GM13976 (cell line): ENCODE results near the gene DPP6.

Source experiments
- DNase-seq: peaks from one replicate; pipeline ENCODE4 v3.0.0; 2012; ENCODE audit warnings: low spot score
- in situ Hi-C: fragments of 300-500 bp; cut with MboI; formaldehyde crosslinking; loops from one replicate; pipeline ENCODE4 v1.12.0; 2022; ENCODE audit warnings: low sequenced_read_pairs, mixed read lengths, inconsistent platforms; ENCODE audit not compliant: unreplicated experiment
- TF ChIP-seq, protein P1 (sequence below): IDR thresholded peaks from 2 replicates; pipeline ENCODE4 v1.5.1; 2012; ENCODE audit warnings: borderline replicate concordance, mild to moderate bottlenecking; ENCODE audit not compliant: insufficient read depth; ENCODE audit errors: extremely low read depth, missing control alignments, control extremely low read depth

Gene DPP6

DNA sequence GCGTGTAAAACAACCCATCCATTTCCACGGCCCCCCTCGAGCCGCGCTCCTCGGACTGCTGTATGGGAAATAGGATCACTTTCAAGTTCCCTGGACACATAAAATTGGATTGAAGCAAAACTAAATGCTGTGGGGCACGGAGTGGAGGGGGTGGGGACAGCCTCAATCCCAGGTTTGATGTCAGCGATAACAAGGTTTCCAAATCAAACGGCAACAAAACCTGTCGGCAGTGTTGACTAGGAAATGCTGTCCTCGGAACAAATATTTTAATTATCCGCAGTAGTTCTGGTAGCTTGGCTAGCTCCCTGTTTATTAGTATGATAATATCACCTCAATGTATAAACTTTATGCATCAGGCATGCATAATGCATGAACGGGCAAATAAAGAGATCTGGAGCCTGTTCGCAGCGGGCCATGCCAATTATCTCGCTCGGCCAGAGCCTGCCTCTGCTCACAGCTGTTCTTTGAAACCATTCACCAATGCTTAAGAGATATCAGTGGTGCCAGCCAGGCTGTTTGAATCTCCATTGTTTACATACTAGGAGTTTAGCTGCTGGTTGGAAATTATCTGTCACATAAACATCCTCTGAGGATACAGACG, 789.6 kb downstream of the DPP6 start:
- in situ Hi-C loops: no loop called here
- no peak for DNase-seq
- TF ChIP-seq, protein P1, sequence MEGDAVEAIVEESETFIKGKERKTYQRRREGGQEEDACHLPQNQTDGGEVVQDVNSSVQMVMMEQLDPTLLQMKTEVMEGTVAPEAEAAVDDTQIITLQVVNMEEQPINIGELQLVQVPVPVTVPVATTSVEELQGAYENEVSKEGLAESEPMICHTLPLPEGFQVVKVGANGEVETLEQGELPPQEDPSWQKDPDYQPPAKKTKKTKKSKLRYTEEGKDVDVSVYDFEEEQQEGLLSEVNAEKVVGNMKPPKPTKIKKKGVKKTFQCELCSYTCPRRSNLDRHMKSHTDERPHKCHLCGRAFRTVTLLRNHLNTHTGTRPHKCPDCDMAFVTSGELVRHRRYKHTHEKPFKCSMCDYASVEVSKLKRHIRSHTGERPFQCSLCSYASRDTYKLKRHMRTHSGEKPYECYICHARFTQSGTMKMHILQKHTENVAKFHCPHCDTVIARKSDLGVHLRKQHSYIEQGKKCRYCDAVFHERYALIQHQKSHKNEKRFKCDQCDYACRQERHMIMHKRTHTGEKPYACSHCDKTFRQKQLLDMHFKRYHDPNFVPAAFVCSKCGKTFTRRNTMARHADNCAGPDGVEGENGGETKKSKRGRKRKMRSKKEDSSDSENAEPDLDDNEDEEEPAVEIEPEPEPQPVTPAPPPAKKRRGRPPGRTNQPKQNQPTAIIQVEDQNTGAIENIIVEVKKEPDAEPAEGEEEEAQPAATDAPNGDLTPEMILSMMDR: no peak

DNA sequence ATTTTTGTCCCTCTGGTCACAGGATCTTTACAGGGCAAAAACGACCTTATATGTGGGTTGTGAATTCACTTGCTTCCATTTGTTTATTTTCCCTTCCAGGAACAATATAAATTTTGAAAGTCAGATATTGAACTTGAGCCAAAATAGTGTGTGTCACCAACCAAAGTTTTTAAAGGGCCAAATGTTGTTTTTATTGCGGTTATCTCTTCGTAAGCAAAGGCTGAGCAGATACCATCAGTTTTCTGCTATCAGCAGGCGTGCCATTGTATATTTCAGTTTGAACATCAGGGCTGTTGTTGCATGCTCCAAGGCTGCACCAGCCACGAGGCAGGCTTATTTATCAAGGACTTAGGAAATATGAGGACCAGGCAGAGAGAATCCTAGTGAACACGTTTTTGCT, 790.4 kb downstream of the DPP6 start:
- in situ Hi-C loops: no loop called here
- DNase-seq: no peak
- TF ChIP-seq, protein P1: no peak

DNA sequence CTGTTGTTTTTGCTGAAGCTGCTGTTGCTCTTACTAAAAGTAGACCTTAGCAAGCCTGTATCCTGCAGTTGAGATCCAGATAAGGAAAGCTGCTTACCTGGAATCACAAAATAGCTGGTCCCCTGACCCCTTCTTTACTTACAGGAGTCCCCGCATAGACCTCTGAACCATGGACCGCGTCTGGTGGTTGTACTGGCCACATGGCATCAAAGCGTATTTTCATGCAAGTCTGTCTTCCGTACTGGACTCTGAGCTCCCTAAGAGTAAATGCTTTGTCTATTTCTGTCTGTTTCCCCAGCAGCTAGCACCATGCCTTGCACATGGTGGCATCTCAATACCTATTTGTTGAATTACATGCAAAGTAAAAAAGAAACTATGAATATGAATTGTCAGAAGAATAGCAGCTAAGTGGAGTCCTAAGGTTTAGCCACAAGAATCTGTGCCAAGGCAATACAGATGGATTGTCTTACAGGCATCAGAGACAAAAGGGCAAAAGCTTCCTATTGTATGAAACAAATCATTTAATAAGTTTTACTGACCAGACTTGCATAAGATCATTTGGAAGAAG, 791.6 kb downstream of the DPP6 start:
- in situ Hi-C loops: no loop called here
- TF ChIP-seq, protein P1: no peak
- no peak for DNase-seq

DNA sequence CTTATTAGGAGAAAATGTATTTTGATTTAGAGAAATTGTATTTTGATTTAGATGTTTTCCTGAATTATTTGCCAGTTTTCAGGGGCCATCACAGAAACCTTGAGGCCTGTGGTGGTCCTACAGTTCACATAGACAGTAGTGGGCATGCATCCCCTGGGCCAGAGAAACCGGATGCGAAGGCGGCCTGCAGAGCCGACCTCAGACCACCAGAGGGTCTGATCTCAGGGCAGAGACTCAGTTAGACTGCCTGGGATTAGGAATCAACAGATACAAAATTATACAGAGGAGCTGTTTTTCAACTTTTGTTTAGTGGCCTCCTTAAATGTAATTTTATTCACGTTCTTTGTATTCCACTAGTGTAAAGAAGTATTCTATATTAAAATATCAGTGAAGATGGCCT, 792.3 kb downstream of the DPP6 start:
- in situ Hi-C loops: no loop called here
- TF ChIP-seq, protein P1: no peak
- DNase-seq: no peak

DNA sequence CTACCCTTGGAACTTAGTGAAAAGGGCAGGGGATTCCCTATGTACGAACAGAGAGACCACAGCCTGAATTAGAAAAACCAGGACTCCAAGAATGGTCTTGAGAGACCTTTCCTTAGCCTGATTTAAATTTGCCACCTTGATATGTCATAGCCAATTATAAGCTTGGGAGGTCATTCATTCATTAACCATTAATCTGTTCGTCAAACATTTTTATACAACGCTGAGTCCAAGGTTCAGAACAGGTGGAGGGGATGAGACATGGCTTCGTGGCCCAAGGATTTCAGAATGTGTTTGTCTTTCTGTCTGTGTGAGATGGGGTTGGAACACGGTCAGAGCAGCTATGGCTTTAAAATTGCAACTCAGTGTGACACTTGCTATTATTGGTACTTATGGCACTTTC, 792.8 kb downstream of the DPP6 start:
- TF ChIP-seq, protein P1: no peak
- in situ Hi-C loops: no loop called here
- DNase-seq: no peak

DNA sequence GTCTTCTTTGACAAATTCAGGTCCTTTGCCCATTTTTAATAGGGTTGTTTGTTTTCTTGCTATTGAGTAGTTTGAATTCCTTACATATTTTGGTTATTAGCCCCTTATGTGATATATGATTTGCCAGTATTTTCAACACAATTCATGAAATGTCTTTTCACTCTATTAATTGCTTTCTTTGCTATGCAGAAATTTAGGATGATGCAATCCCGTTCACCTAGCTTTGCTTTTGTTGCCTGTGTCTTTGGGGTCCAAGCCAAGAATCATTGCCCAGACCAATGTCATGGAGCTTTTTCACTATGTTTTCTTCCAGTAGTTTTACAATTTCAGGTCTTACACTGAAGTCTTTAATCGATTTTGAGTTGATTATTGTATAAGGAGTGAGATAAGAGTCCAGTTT, 796.3 kb downstream of the DPP6 start:
- DNase-seq: no peak
- in situ Hi-C loops: no loop called here

More for the DNA sequence above, 796.3 kb downstream of the DPP6 start:
- TF ChIP-seq, protein P1: no peak
